Upper lobe of left lung (tissue), 6 donors: ENCODE measurements around the gene DDA1. TPM values are rescaled to one million over a fixed set of nuclear protein-coding genes. Genes with fewer than 3 reads are reported as not detected.

ENCODE experiments used
- ATAC-seq, 2 donors: fragments of 200-7000 bp; cut with Tn5 transposase; one replicate each; pipeline ENCODE4 v1.9.1; 2022; ENCODE audit warnings: mild to moderate bottlenecking in 2 of 2, moderate library complexity in 2 of 2; ENCODE audit not compliant: low FRiP score in 2 of 2
- DNase-seq, 2 donors: peaks; one replicate each; pipeline ENCODE4 v3.0.0-alpha.2; 2019 to 2020
- H3K27ac ChIP-seq, 4 donors: fragments of 200-600 bp; sonication (generic); one replicate each; pipeline ENCODE4 v1.5.1; 2016 to 2019
- H3K27me3 ChIP-seq, 4 donors: fragments of 200-600 bp; sonication (generic); one replicate each; pipeline ENCODE4 v1.5.1; 2017 to 2019
- H3K36me3 ChIP-seq, 4 donors: fragments of 200-600 bp; sonication (generic); one replicate each; pipeline ENCODE4 v1.5.1; 2016 to 2019
- H3K4me1 ChIP-seq, 4 donors: fragments of 200-600 bp; sonication (generic); one replicate each; pipeline ENCODE4 v1.5.1; 2018 to 2019
- H3K4me3 ChIP-seq, 4 donors: fragments of 200-600 bp; sonication (generic); one replicate each; pipeline ENCODE4 v1.5.1; 2017 to 2019; ENCODE audit warnings: mild to moderate bottlenecking in 2 of 4, moderate library complexity in 1 of 4
- H3K9me3 ChIP-seq, 4 donors: fragments of 200-600 bp; sonication (generic); one replicate each; pipeline ENCODE4 v1.5.1; 2018 to 2019
- EP300 ChIP-seq, 4 donors: sonication (generic); formaldehyde crosslinking; IDR thresholded peaks; one replicate each; pipeline ENCODE4 v1.5.1; 2017; ENCODE audit warnings: antibody characterized with exemption in 4 of 4, control low read depth in 2 of 4
- POLR2A ChIP-seq, 4 donors: fragments of 450-650 bp; IDR thresholded peaks; one replicate each; pipeline ENCODE4 v1.5.1; 2016 to 2017; ENCODE audit warnings: antibody characterized with exemption in 4 of 4, mild to moderate bottlenecking in 2 of 4
- POLR2AphosphoS5 ChIP-seq, 2 donors: sonication (generic); formaldehyde crosslinking; IDR thresholded peaks; one replicate each; pipeline ENCODE4 v1.5.1; 2017; ENCODE audit warnings: antibody characterized with exemption in 2 of 2
- WGBS, 2 donors: methylation state at CpG; one replicate each; pipeline ENCODE4 v1.1.5; 2017 to 2018; 5-methylcytosine and 5-hydroxymethylcytosine counted together
- total RNA-seq, 6 donors: library from RNA; depleted of rRNA in 4 of 6; stranded (reverse); fragments of >200 nt in 4 of 6; gene quantifications; one replicate each; pipeline versions ENCODE4 v1.1.0 to v1.2.1, GENCODE V29; 2016 to 2021
- TF ChIP-seq, protein P1 (sequence below), 6 experiments: fragments of 450-650 bp in 4 of 6; fragments of 200-600 bp in 2 of 6; sonication (generic) in 2 of 6; IDR thresholded peaks; one replicate each; pipeline ENCODE4 v1.5.1; 2016 to 2019; ENCODE audit warnings: antibody characterized with exemption in 6 of 6
- donor health status: DM: no; HTN: no; CAD: no; lungs with moderate emphysema.
- donor health status: DM: no; HTN: yes; CAD: no; lungs with severe emphysema.

The DDA1 gene
- total RNA-seq, 6 donors from 2014 or later = 11.5 to 42.8 (median 28.4) TPM

DNA sequence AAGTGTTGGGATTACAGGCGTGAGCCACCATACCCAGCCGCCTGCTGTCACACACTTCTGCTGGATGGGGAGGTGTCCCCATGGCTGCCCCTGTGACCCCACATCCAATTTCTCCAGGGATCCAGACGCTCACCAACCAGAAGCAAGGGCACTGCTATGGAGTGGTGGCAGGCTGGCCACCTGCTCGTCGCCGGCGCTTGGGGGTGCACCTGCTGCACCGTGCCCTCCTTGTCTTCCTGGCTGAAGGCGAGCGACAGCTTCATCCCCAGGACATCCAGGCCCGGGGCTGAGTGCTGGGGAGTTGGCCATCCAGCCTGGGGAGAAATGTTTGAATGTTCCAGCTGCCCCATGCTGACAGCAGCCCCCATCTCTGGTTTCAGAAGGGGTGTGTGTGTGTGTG is 23.1 kb upstream of the DDA1 start:
- Histone ChIP-seq H3K4me1 (peaks cover 16 to 23% (median 17%) of the 10 kb centered on the region in 4 donors), H3K36me3 (no peaks in the 10 kb centered on the region), H3K27ac (no peak overlapping the region), H3K27me3 (peaks cover 0 to 13% (median 5%) of the 10 kb centered on the region in 4 donors), H3K9me3 (no peaks in the 10 kb centered on the region), H3K4me3 (no peak overlapping the region)
- TF ChIP-seq POLR2AphosphoS5 (IDR thresholded peaks at IDR 0.05) (no peak), POLR2A (IDR thresholded peaks at IDR 0.05) (no peak), EP300 (IDR thresholded peaks at IDR 0.05) (no peak)
- TF ChIP-seq, protein P1, sequence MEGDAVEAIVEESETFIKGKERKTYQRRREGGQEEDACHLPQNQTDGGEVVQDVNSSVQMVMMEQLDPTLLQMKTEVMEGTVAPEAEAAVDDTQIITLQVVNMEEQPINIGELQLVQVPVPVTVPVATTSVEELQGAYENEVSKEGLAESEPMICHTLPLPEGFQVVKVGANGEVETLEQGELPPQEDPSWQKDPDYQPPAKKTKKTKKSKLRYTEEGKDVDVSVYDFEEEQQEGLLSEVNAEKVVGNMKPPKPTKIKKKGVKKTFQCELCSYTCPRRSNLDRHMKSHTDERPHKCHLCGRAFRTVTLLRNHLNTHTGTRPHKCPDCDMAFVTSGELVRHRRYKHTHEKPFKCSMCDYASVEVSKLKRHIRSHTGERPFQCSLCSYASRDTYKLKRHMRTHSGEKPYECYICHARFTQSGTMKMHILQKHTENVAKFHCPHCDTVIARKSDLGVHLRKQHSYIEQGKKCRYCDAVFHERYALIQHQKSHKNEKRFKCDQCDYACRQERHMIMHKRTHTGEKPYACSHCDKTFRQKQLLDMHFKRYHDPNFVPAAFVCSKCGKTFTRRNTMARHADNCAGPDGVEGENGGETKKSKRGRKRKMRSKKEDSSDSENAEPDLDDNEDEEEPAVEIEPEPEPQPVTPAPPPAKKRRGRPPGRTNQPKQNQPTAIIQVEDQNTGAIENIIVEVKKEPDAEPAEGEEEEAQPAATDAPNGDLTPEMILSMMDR (IDR thresholded peaks at IDR 0.05) = no peak
- peak in 1 of 2 donors; percentile 54 for DNase-seq
- WGBS, 2 donors = 95 to 98% methylated on average over 11 of the region's 11 CpGs
- no peak for ATAC-seq

DNA sequence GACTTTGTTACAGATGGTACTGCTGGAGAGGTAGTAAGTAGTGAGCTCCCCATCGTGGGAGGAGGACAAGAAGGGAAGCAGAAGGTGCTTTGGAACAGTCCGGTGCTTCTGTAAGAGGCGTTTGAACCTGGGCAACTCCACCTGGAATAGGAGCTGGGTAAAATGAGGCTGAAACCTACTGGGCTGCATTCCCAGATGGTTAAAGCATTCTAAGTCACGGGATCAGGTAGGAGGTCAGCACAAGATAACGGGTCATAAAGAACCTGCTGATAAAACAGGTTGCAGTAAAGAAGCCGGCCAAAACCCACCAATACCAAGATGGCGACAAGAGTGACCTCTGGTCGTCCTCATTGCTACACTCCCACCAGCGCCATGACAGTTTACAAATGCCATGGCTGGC is 22.6 kb upstream of the DDA1 start:
- WGBS, 2 donors = 90% methylated on average over 9 of the region's 9 CpGs
- peaks cover 0 to 8% (median 4%) of the 10 kb centered on the region in 4 donors for H3K27me3 ChIP-seq
- no peaks in the 10 kb centered on the region for H3K36me3 ChIP-seq
- no peak for DNase-seq
- no peaks in the 10 kb centered on the region for H3K9me3 ChIP-seq
- peaks cover 11 to 18% (median 13%) of the 10 kb centered on the region in 4 donors for H3K4me1 ChIP-seq
- no peak overlapping the region for H3K27ac ChIP-seq
- no peak overlapping the region for H3K4me3 ChIP-seq
- TF ChIP-seq POLR2AphosphoS5 (IDR thresholded peaks at IDR 0.05) (no peak), POLR2A (IDR thresholded peaks at IDR 0.05) (no peak), EP300 (IDR thresholded peaks at IDR 0.05) (no peak)
- TF ChIP-seq, protein P1 (IDR thresholded peaks at IDR 0.05) = no peak
- no peak for ATAC-seq

DNA sequence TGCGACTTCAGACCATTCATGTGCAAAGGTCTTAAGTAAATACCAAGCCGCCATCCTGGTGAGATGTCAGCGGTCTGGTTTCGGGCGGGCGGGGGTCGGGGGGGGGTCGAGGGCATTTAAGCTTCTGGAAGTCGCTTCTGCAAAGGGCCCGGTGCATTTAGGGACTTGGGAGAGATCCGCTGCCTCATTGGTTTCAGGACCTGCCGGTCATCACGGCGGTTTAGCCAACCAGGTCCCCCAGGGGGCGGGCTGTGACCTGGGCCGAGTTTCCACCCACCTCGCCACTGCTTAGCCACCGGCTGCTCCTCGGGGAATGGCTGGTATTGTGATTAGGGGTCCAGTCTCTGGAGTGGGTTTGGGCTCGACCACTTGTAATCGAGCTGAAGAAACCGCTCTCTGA is 19.9 kb upstream of the DDA1 start:
- WGBS, 2 donors = 12 to 24% methylated on average over 17 to 21 of the region's 22 CpGs
- no peak for ATAC-seq
- H3K27ac ChIP-seq = no peak overlapping the region

DNA sequence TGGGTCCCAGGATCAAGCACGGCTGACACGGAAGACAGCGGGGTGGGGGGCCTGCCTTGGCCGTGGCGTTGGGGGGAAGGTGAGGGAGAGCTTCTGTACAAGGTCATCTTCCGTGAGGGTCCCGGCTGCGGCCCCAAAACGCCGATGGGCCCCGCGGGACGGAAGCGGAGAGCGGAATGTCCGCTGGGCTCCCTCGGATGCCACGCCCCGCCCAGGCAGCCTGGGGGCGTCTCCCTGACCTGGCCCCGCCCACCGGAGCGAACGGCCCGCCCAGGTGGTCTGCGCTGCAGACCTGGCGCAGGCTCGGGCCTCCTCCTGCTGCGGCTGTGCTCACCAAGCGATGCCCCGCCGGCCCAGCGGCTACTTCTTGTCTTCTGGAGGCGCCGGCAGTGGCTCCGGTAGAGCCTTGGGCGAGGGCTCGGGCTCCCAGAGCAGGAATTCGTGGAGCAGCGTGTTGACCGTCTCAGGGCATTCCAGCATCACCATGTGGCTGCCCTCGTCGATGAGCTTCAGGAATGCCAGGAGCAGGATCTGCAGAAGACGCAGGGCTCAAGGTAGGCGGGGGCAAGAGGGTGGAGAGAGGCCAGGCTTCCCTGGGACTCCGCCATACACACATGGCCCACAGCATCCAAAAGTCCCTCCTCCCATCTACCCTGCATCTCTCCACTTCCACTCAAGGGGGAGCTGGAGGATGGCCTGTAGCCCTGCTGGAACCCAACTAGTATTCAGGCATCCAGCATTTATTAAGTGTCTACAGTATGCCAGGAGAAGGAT is 16.9 kb upstream of the DDA1 start:
- peaks cover 0 to 3% (median 0%) of the 10 kb centered on the region in 4 donors for H3K36me3 ChIP-seq
- TF ChIP-seq POLR2A (IDR thresholded peaks at IDR 0.05) (peak in 1 of 4 donors; percentile 19), POLR2AphosphoS5 (IDR thresholded peaks at IDR 0.05) (no peak)
- TF ChIP-seq, protein P1 (IDR thresholded peaks at IDR 0.05) = peak; percentile 68 to 78 (median 70)
- ATAC-seq = peak; percentile 94 to 96
- H3K27me3 ChIP-seq = no peaks in the 10 kb centered on the region
- H3K9me3 ChIP-seq = no peaks in the 10 kb centered on the region
- DNase-seq = peak; percentile 71 to 96
- peak overlapping the region; percentile 43 to 74 (median 62) for H3K27ac ChIP-seq
- WGBS, 2 donors = 4 to 11% methylated on average over 8 to 18 of the region's 46 CpGs
- peaks cover 4 to 24% (median 12%) of the 10 kb centered on the region in 4 donors for H3K4me1 ChIP-seq
- H3K4me3 ChIP-seq = peak overlapping the region; percentile 41 to 62 (median 57)

More for the DNA sequence above, 19.9 kb upstream of the DDA1 start:
- Histone ChIP-seq H3K36me3 (no peaks in the 10 kb centered on the region), H3K4me3 (no peak overlapping the region), H3K4me1 (peaks cover 4 to 24% (median 12%) of the 10 kb centered on the region in 4 donors), H3K27me3 (no peaks in the 10 kb centered on the region), H3K9me3 (no peaks in the 10 kb centered on the region)
- DNase-seq = peak; percentile 75 to 78
- TF ChIP-seq POLR2A (IDR thresholded peaks at IDR 0.05) (no peak), POLR2AphosphoS5 (IDR thresholded peaks at IDR 0.05) (no peak)
- TF ChIP-seq, protein P1 (IDR thresholded peaks at IDR 0.05) = peak in 2 of 6 experiments; percentile 19 to 21
